Activated B cell treated with CpG ODN at 0.5 μM for 24 hours (primary cell): ENCODE data around the gene TNFRSF4. TPM values are rescaled to one million over a fixed set of nuclear protein-coding genes. Genes with fewer than 3 reads are reported as not detected.

ENCODE experiments used
- ATAC-seq: fragments of 200-7000 bp; cut with Tn5 transposase; one replicate; pipeline ENCODE4 v1.10.0; 2021; ENCODE audit warnings: low read depth, mild to moderate bottlenecking, moderate library complexity
- CTCF ChIA-PET: fragments of 350-600 bp; sonication (Branson Sonifier 250); formaldehyde crosslinking; loops from one replicate; lab custom pipeline; 2021; ENCODE audit warnings: antibody characterized with exemption; lab: Charles Lee
- POLR2A ChIA-PET: fragments of 350-600 bp; sonication (Branson Sonifier 250); formaldehyde crosslinking; loops from one replicate; lab custom pipeline; 2021; ENCODE audit warnings: antibody characterized with exemption; lab: Charles Lee
- DNase-seq: peaks from one replicate; pipeline ENCODE4 v3.0.0; 2022
- H3K27ac Mint-ChIP-seq: one replicate; pipeline ENCODE4 v1.8.0; 2020; ENCODE audit warnings: mixed read lengths
- H3K27me3 Mint-ChIP-seq: one replicate; pipeline ENCODE4 v1.8.0; 2021; ENCODE audit warnings: mixed read lengths
- H3K36me3 Mint-ChIP-seq: one replicate; pipeline ENCODE4 v1.8.0; 2021; ENCODE audit warnings: low read depth, mixed read lengths
- H3K4me1 Mint-ChIP-seq: one replicate; pipeline ENCODE4 v1.8.0; 2021; ENCODE audit warnings: mixed read lengths
- H3K4me3 Mint-ChIP-seq: one replicate; pipeline ENCODE4 v1.8.0; 2020; ENCODE audit warnings: mild to moderate bottlenecking, mixed read lengths
- H3K9me3 Mint-ChIP-seq: one replicate; pipeline ENCODE4 v1.8.0; 2020; ENCODE audit warnings: mixed read lengths
- intact Hi-C: fragments of 100-400 bp; cut with micrococcal nuclease; formaldehyde crosslinking; loops from one replicate; pipeline ENCODE4 v1.15.1; 2024
- total RNA-seq: library from RNA; stranded (reverse); gene quantifications from 2 replicates; pipeline ENCODE4 v1.2.3, GENCODE V29; 2022
- TF ChIP-seq, protein P1 (sequence below): fragments of 200-600 bp; IDR thresholded peaks from one replicate; pipeline ENCODE4 v1.8.0; 2022; ENCODE audit warnings: antibody characterized with exemption, mild to moderate bottlenecking

TNFRSF4 gene
- total RNA-seq, 1 donor from 2014 or later, result 0.86 TPM

DNA sequence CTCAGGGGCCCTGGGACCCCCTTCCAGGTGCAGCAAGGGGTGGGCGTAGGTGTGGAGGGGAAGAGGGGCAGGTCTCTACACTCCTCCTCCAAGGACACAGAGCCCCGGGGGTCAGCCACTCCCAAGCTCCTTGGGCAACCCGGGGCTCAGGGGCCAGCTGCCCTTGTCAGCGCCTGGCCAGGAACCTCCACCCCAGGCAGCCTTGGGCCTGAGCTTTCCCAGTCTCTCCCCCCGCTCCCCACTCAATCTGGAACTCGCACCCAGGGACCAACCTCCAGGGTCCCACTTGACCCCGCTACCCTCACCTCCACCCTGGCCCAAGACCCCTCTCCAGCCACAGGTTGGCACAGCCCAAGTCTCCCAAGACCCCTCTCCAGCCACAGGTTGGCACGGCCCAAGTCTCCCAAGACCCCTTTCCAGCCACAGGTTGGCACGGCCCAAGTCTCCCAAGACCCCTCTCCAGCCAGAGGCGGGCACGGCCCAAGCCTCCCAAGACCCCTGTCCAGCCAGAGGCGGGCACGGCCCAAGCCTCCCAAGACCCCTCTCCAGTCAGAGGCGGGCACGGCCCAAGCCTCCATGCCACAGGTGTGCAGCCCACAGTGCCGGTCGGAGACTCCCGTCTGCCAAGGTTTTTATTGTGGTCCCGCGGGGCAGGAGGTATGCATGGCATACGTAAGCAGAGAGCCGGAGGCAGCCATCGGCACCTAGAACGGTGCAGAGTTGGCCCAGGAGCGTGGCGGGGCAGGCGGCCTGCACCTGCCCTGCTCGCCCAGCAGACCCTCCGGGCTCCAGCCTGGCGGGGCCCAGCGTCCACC is 3.0 kb downstream of the TNFRSF4 start:
- intact Hi-C loops, result no loop called here
- H3K27me3 Mint-ChIP-seq, result peaks cover 2% of the 10 kb centered on the region

DNA sequence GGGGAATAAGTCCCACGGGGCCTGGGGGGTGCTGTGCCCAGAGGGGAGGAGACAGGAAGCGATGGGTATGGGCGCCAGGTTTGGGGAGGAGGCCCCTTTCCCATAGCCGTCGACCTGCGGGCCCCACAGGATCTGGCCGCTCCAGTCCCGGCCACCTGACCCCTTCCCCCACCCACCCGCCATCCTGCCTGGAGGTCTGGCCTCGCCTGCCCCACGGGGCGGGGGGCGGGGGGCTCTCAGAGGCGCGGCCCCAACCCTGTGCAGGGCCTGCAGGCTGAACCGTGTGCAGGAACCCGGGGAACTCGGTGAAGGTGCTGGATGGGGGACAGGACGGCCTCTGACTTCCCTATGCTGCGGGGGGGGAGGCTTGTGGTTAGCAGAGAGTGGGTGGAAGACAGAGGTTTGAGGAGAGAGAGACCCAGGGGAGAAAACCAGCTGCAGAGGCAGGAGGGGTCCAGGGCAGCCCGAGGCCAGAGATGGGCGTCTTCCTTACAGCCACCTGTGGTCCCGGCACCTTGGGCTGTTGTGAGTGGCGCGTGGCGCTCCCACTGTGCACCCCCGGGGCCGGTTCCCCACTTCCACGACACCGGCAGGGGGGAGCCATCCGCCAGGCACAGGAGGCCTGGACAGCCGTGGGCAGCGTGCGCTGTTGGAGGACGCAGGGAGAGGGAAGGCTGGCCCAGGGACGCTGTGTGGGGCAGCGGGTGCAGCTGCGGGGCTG is 5.1 kb downstream of the TNFRSF4 start:
- Mint-ChIP-seq H3K9me3 (no peaks in the 10 kb centered on the region), H3K36me3 (no peaks in the 10 kb centered on the region), H3K4me1 (peaks cover 37% of the 10 kb centered on the region), H3K4me3 (peak overlapping the region; percentile 74), H3K27me3 (peaks cover 2% of the 10 kb centered on the region), H3K27ac (no peak overlapping the region)
- POLR2A ChIA-PET, result interaction anchor here (0.7 to 3.3 kb wide), 9 partner anchors 9 to 87 kb away, joined by 3 to 15 read pairs (median 6); partner anchors contain the start of genes B3GALT6, SDF4 and UBE2J2
- intact Hi-C loops, result loop anchor here (1.0 to 5.0 kb wide), 8 partner anchors 22 to 176 kb away; no protein-coding TSS in a partner anchor
- CTCF ChIA-PET, result no interaction called here
- TF ChIP-seq, protein P1, sequence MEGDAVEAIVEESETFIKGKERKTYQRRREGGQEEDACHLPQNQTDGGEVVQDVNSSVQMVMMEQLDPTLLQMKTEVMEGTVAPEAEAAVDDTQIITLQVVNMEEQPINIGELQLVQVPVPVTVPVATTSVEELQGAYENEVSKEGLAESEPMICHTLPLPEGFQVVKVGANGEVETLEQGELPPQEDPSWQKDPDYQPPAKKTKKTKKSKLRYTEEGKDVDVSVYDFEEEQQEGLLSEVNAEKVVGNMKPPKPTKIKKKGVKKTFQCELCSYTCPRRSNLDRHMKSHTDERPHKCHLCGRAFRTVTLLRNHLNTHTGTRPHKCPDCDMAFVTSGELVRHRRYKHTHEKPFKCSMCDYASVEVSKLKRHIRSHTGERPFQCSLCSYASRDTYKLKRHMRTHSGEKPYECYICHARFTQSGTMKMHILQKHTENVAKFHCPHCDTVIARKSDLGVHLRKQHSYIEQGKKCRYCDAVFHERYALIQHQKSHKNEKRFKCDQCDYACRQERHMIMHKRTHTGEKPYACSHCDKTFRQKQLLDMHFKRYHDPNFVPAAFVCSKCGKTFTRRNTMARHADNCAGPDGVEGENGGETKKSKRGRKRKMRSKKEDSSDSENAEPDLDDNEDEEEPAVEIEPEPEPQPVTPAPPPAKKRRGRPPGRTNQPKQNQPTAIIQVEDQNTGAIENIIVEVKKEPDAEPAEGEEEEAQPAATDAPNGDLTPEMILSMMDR, result no peak
- ATAC-seq, result peak; percentile 18
- DNase-seq, result peak; percentile 49

More for the DNA sequence above, 3.0 kb downstream of the TNFRSF4 start:
- ATAC-seq, result no peak
- CTCF ChIA-PET, result no interaction called here
- Mint-ChIP-seq H3K9me3 (no peaks in the 10 kb centered on the region), H3K4me1 (peaks cover 45% of the 10 kb centered on the region), H3K4me3 (no peak overlapping the region), H3K27ac (no peak overlapping the region), H3K36me3 (no peaks in the 10 kb centered on the region)
- POLR2A ChIA-PET, result no interaction called here
- TF ChIP-seq, protein P1, result no peak
- peak; percentile 14 for DNase-seq

DNA sequence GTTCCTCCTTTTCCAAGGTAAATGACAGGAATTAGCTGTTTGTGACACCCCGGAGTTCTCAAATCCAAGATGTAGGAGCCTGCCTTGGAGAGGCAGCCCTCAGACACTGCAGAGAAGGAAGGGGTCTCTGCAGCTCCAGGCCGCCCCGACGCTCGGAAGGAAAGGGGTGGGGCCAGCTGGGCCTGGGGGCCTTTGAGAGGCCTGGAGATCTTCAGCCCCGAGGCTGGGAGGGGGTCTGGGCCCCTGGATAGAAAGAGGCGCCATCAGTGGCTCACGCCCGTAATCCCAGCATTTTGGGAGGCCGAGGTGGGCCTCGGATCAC is 6.4 kb downstream of the TNFRSF4 start:
- intact Hi-C loops, result loop anchor here (5.0 kb wide), 2 partner anchors 50 to 85 kb away; no protein-coding TSS in a partner anchor
- POLR2A ChIA-PET, result interaction anchor here (0.6 to 3.3 kb wide), 11 partner anchors 8 to 143 kb away, joined by 3 to 15 read pairs (median 6); partner anchors contain the start of genes B3GALT6, SDF4 and UBE2J2
- no peak for DNase-seq

DNA sequence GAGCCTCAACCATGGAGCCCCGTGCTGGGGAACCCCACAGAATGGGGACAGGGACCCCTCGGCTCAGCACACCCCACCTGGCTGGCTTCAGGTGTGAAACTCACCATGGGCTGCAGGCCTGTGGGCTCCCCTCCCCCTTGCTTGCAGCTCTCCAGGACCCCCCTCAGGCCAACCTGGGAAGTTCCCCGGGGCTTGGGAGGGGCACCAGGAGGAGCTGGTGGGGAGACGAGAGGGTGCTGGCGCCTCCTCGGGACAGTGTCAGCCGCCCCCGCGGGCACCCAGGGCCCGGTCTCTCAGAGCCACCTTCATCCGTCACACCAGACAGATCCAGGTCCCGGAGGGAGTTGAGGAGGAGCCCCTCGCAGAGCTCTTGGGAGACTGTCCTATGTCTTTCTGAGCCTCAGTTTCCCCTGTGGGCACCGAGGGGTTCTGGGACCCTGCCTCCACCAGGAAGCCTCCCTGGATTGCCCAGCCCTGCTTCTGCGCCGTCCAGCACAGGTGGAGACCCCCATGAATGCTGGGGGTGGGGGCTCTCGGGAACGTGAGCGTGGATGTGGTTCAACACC is 6.9 kb downstream of the TNFRSF4 start:
- CTCF ChIA-PET, result interaction anchor here (0.7 to 1.7 kb wide), 3 partner anchors 70 to 85 kb away, joined by 3 to 7 read pairs (median 3); no protein-coding TSS in a partner anchor
- intact Hi-C loops, result loop anchor here (5.0 kb wide), 2 partner anchors 50 to 85 kb away; no protein-coding TSS in a partner anchor
- POLR2A ChIA-PET, result interaction anchor here (0.6 to 3.3 kb wide), 9 partner anchors 9 to 143 kb away, joined by 3 to 15 read pairs (median 6); partner anchors contain the start of genes B3GALT6 and SDF4
- Mint-ChIP-seq H3K27ac (peak overlapping the region; percentile 46), H3K36me3 (peaks cover 2% of the 10 kb centered on the region), H3K27me3 (peaks cover 2% of the 10 kb centered on the region), H3K4me1 (peaks cover 35% of the 10 kb centered on the region), H3K9me3 (no peaks in the 10 kb centered on the region), H3K4me3 (peak overlapping the region; percentile 81)
- ATAC-seq (peak; percentile 7), DNase-seq (no peak)
- TF ChIP-seq, protein P1, result no peak

More for the DNA sequence above, 6.4 kb downstream of the TNFRSF4 start:
- TF ChIP-seq, protein P1, result no peak
- Mint-ChIP-seq H3K27ac (peak overlapping the region; percentile 76), H3K4me3 (peak overlapping the region; percentile 74), H3K36me3 (peaks cover 2% of the 10 kb centered on the region), H3K9me3 (no peaks in the 10 kb centered on the region), H3K4me1 (peaks cover 35% of the 10 kb centered on the region), H3K27me3 (peaks cover 2% of the 10 kb centered on the region)
- CTCF ChIA-PET, result interaction anchor here (0.7 to 1.7 kb wide), 3 partner anchors 70 to 85 kb away, joined by 3 to 7 read pairs (median 3); no protein-coding TSS in a partner anchor
- ATAC-seq, result no peak
